ENCODE results near the gene ROBO3. TPM values are rescaled to one million over a fixed set of nuclear protein-coding genes. Genes with fewer than 3 reads are reported as not detected.

Gene ROBO3
- total and polyA plus RNA-seq, 2 experiments from 2014 or later: 12.1 TPM

- no peaks in the 10 kb centered on the region for H3K36me3 ChIP-seq (ENCODE audit: low read depth)
- in situ Hi-C loops (cut with MboI): no loop called here
- no peaks in the 10 kb centered on the region for H3K9me3 ChIP-seq (ENCODE audit: low read depth)
- H3K27ac ChIP-seq: no peak overlapping the region
- H3F3A ChIP-seq (ENCODE audit: insufficient read depth): no peaks in the 10 kb centered on the region
- no peaks in the 10 kb centered on the region for H3K9me2 ChIP-seq (ENCODE audit: insufficient read depth)
- no peaks in the 10 kb centered on the region for H3K79me2 ChIP-seq (ENCODE audit: insufficient read depth)
- no peak overlapping the region for H3K9ac ChIP-seq
- no peak overlapping the region for H2AFZ ChIP-seq
- peaks cover 99% of the 10 kb centered on the region for H3K27me3 ChIP-seq (replicated peaks; ENCODE audit: insufficient read depth)
- TF ChIP-seq EZH2phosphoT487 (IDR thresholded peaks at IDR 0.05; ENCODE audit: insufficient read depth, low read depth) (no peak), EZH2 (IDR thresholded peaks at IDR 0.05; ENCODE audit: insufficient read depth, poor library complexity, severe bottlenecking) (no peak)
- no peak overlapping the region for H3K4me3 ChIP-seq
- H4K20me1 ChIP-seq (ENCODE audit: insufficient read depth): no peaks in the 10 kb centered on the region
- WGBS, 2 experiments (ENCODE audit: low coverage in 1 of 2, low lambda C conversion rate in 2 of 2, missing lambda C conversion rate in 2 of 2): 10 to 11% methylated on average over 11 of the region's 11 CpGs
- H3K4me1 ChIP-seq (ENCODE audit: insufficient read depth): no peaks in the 10 kb centered on the region
- DNase-seq: no peak
- H3K4me2 ChIP-seq (ENCODE audit: unreplicated experiment): no peak overlapping the region
Measured at GRCh38 chr11:124846070-124846673, 19.1 kb upstream of the ROBO3 start.

GRCh38 chr11:124859171-124859570 lies 6.1 kb upstream of the ROBO3 start:
- Histone ChIP-seq H3K79me2 (ENCODE audit: insufficient read depth) (no peaks in the 10 kb centered on the region), H3K4me2 (ENCODE audit: unreplicated experiment) (no peak overlapping the region), H3K9me2 (ENCODE audit: insufficient read depth) (no peaks in the 10 kb centered on the region), H3K4me1 (ENCODE audit: insufficient read depth) (0 out of 2 replicates have a peak, but pooled peaks cover 6% of the 10 kb centered on the region), H3K9ac (no peak overlapping the region), H3K9me3 (ENCODE audit: low read depth) (no peaks in the 10 kb centered on the region), H3K27me3 (replicated peaks; ENCODE audit: insufficient read depth) (peaks cover 61% of the 10 kb centered on the region), H4K20me1 (ENCODE audit: insufficient read depth) (no peaks in the 10 kb centered on the region), H3K4me3 (no peak overlapping the region), H3K27ac (no peak overlapping the region), H2AFZ (no peak overlapping the region), H3F3A (ENCODE audit: insufficient read depth) (no peaks in the 10 kb centered on the region), H3K36me3 (ENCODE audit: low read depth) (no peaks in the 10 kb centered on the region)
- no peak for DNase-seq
- in situ Hi-C loops (cut with MboI): loop anchor here (25.0 kb wide), 1 partner anchor 447 kb away; the partner anchor contains the start of gene OR8B4
- TF ChIP-seq EZH2phosphoT487 (IDR thresholded peaks at IDR 0.05; ENCODE audit: insufficient read depth, low read depth): no peak
- TF ChIP-seq EZH2 (IDR thresholded peaks at IDR 0.05; ENCODE audit: insufficient read depth, poor library complexity, severe bottlenecking): no peak
- WGBS, 2 experiments (ENCODE audit: low coverage in 1 of 2, low lambda C conversion rate in 2 of 2, missing lambda C conversion rate in 2 of 2): 57 to 83% methylated on average over 2 of the region's 2 CpGs

- TF ChIP-seq EZH2 (IDR thresholded peaks at IDR 0.05; ENCODE audit: insufficient read depth, poor library complexity, severe bottlenecking) (no peak), EZH2phosphoT487 (IDR thresholded peaks at IDR 0.05; ENCODE audit: insufficient read depth, low read depth) (no peak)
- 0 out of 2 replicates have a peak, but pooled peaks cover 10% of the 10 kb centered on the region for H3K4me1 ChIP-seq (ENCODE audit: insufficient read depth)
- H4K20me1 ChIP-seq (ENCODE audit: insufficient read depth): no peaks in the 10 kb centered on the region
- H3K27me3 ChIP-seq (replicated peaks; ENCODE audit: insufficient read depth): peaks cover 66% of the 10 kb centered on the region
- no peaks in the 10 kb centered on the region for H3K9me3 ChIP-seq (ENCODE audit: low read depth)
- in situ Hi-C loops (cut with MboI): loop anchor here (25.0 kb wide), 1 partner anchor 449 kb away; the partner anchor contains the start of gene OR8B4
- no peak overlapping the region for H3K27ac ChIP-seq
- H3K36me3 ChIP-seq (ENCODE audit: low read depth): no peaks in the 10 kb centered on the region
- no peak overlapping the region for H3K4me3 ChIP-seq
- WGBS, 2 experiments (ENCODE audit: low coverage in 1 of 2, low lambda C conversion rate in 2 of 2, missing lambda C conversion rate in 2 of 2): 2 to 3% methylated on average over 4 of the region's 4 CpGs
- H2AFZ ChIP-seq: no peak overlapping the region
- H3K4me2 ChIP-seq (ENCODE audit: unreplicated experiment): no peak overlapping the region
- H3K79me2 ChIP-seq (ENCODE audit: insufficient read depth): no peaks in the 10 kb centered on the region
- no peak overlapping the region for H3K9ac ChIP-seq
- no peak for DNase-seq
- H3F3A ChIP-seq (ENCODE audit: insufficient read depth): no peaks in the 10 kb centered on the region
- no peaks in the 10 kb centered on the region for H3K9me2 ChIP-seq (ENCODE audit: insufficient read depth)
Measured at GRCh38 chr11:124861670-124862069, 3.6 kb upstream of the ROBO3 start.

- Histone ChIP-seq H3K4me3 (peak overlapping the region; percentile 58), H3F3A (ENCODE audit: insufficient read depth) (no peaks in the 10 kb centered on the region), H3K4me2 (ENCODE audit: unreplicated experiment) (peak overlapping the region; percentile 56), H3K9me3 (ENCODE audit: low read depth) (no peaks in the 10 kb centered on the region), H3K36me3 (ENCODE audit: low read depth) (no peaks in the 10 kb centered on the region), H3K9me2 (ENCODE audit: insufficient read depth) (no peaks in the 10 kb centered on the region), H3K27ac (no peak overlapping the region), H3K9ac (no peak overlapping the region), H3K27me3 (replicated peaks; ENCODE audit: insufficient read depth) (peaks cover 80% of the 10 kb centered on the region), H3K79me2 (ENCODE audit: insufficient read depth) (no peaks in the 10 kb centered on the region), H3K4me1 (ENCODE audit: insufficient read depth) (0 out of 2 replicates have a peak, but pooled peaks cover 10% of the 10 kb centered on the region), H4K20me1 (ENCODE audit: insufficient read depth) (no peaks in the 10 kb centered on the region), H2AFZ (peak overlapping the region; percentile 68)
- peak; percentile 82 for DNase-seq
- 2% methylated on average over 30 to 31 of the region's 31 CpGs for WGBS, 2 experiments (ENCODE audit: low coverage in 1 of 2, low lambda C conversion rate in 2 of 2, missing lambda C conversion rate in 2 of 2)
- in situ Hi-C loops (cut with MboI): loop anchor here (25.0 kb wide), 1 partner anchor 451 kb away; the partner anchor contains the start of gene OR8B4
- TF ChIP-seq EZH2 (IDR thresholded peaks at IDR 0.05; ENCODE audit: insufficient read depth, poor library complexity, severe bottlenecking) (no peak), EZH2phosphoT487 (IDR thresholded peaks at IDR 0.05; ENCODE audit: insufficient read depth, low read depth) (no peak)
Measured at GRCh38 chr11:124863137-124863825, 2.0 kb upstream of the ROBO3 start.

All from GM23248 (cell line).